Measurements from ENCODE around the gene TMEM272. TPM values are rescaled to one million over a fixed set of nuclear protein-coding genes. Genes with fewer than 3 reads are reported as not detected.

Gene TMEM272
- total and polyA plus RNA-seq, 2 of the 4 experiments (the other 2 are of a cell fraction) = not detected

GRCh38 chr13:51783428-51784094 lies 61.4 kb downstream of the TMEM272 start:
- Histone ChIP-seq H3K56ac (ENCODE audit: extremely low read depth, insufficient read depth, low read length) (no peak overlapping the region), H2BK20ac (ENCODE audit: low read depth, low read length) (no peak overlapping the region), H4K91ac (ENCODE audit: insufficient read depth, low read depth, low read length) (no peak overlapping the region), H2AFZ (replicated peaks; ENCODE audit: low read length, poor library complexity) (no peak overlapping the region), H3K4ac (ENCODE audit: low read depth, low read length) (no peak overlapping the region), H2AK5ac (ENCODE audit: low read depth, low read length) (no peak overlapping the region), H3K79me1 (ENCODE audit: low read depth in 1 of 2, low read length in 2 of 2) (no peaks in the 10 kb centered on the region), H2BK15ac (ENCODE audit: low read depth, low read length) (no peak overlapping the region), H3K27ac (ENCODE audit: insufficient read depth, low read length) (no peak overlapping the region), H3K9ac (ENCODE audit: low read depth, low read length) (no peak overlapping the region), H2BK5ac (ENCODE audit: low read depth, low read length, poor library complexity, severe bottlenecking) (no peak overlapping the region), H3K4me2 (ENCODE audit: low read depth, low read length) (no peak overlapping the region), H2AK9ac (replicated peaks; ENCODE audit: low read depth, low read length, poor library complexity) (no peak overlapping the region), H4K5ac (ENCODE audit: low read depth, low read length) (no peak overlapping the region), H3K9me3 (ENCODE audit: control insufficient read depth, insufficient read depth, low read length) (no peaks in the 10 kb centered on the region), H4K8ac (ENCODE audit: low read depth in 2 of 2, low read length in 2 of 2) (no peak overlapping the region), H4K20me1 (ENCODE audit: insufficient read depth, low read length) (no peaks in the 10 kb centered on the region), H3K4me3 (ENCODE audit: insufficient read depth, low read depth, low read length) (no peak overlapping the region), H3K18ac (ENCODE audit: low read depth, low read length) (no peak overlapping the region), H3K36me3 (ENCODE audit: control insufficient read depth, insufficient read depth, low read length) (no peaks in the 10 kb centered on the region; the same call in 1 of the 2 replicates), H3K14ac (replicated peaks; ENCODE audit: low read depth, low read length) (no peak overlapping the region), H2BK120ac (ENCODE audit: low read depth, low read length) (no peak overlapping the region), H3K23ac (ENCODE audit: low read depth, low read length) (no peak overlapping the region), H3K4me1 (ENCODE audit: control insufficient read depth, insufficient read depth, low read length) (peaks cover 14% of the 10 kb centered on the region), H3K9me1 (ENCODE audit: insufficient read depth, low read length) (peaks cover 13% of the 10 kb centered on the region), H3K27me3 (ENCODE audit: control insufficient read depth, insufficient read depth, low read length) (no peaks in the 10 kb centered on the region)
- in situ Hi-C loops (cut with MboI; ENCODE audit: low sequenced_read_pairs) = no loop called here
- DNase-seq = no peak
- TF ChIP-seq ELK1 (IDR thresholded peaks at IDR 0.05; ENCODE audit: borderline replicate concordance, low read depth, low read length) (no peak), MXI1 (IDR thresholded peaks at IDR 0.05; ENCODE audit: borderline replicate concordance, low read depth, low read length) (no peak), BHLHE40 (IDR thresholded peaks at IDR 0.05; ENCODE audit: low read depth, low read length) (no peak), NFE2L2 (IDR thresholded peaks at IDR 0.05; ENCODE audit: low read depth, low read length) (no peak), RFX5 (IDR thresholded peaks at IDR 0.05; ENCODE audit: low read depth, low read length) (no peak), USF2 (IDR thresholded peaks at IDR 0.05; ENCODE audit: low read depth, low read length) (no peak), MAZ (IDR thresholded peaks at IDR 0.05; ENCODE audit: borderline replicate concordance, low read depth, low read length) (no peak), RCOR1 (IDR thresholded peaks at IDR 0.05; ENCODE audit: insufficient replicate concordance, low read length) (no peak), CEBPB (IDR thresholded peaks at IDR 0.05; ENCODE audit: low read depth, low read length) (no peak), RAD21 (IDR thresholded peaks at IDR 0.05; ENCODE audit: low read length) (no peak), CHD1 (IDR thresholded peaks at IDR 0.05; ENCODE audit: low read depth, low read length) (no peak), POLR2A (IDR thresholded peaks at IDR 0.05; ENCODE audit: low read depth, low read length) (no peak), FOS (IDR thresholded peaks at IDR 0.05; ENCODE audit: low read depth, low read length) (no peak), MAFK (IDR thresholded peaks at IDR 0.05; ENCODE audit: low read depth, low read length) (no peak), CTCF (conservative IDR thresholded peaks at IDR 0.05; ENCODE audit: low read depth, low read length) (no peak), SMC3 (IDR thresholded peaks at IDR 0.05; ENCODE audit: low read depth, low read length) (no peak)
- POLR2A ChIA-PET (ENCODE audit: unreplicated experiment) = no interaction called here
- dilution Hi-C loops (cut with HindIII; ENCODE audit: low sequenced_read_pairs, unreplicated experiment) = no loop called here
- WGBS, 2 experiments (ENCODE audit: extremely low coverage in 2 of 2, insufficient read length in 1 of 2) = 23% methylated on average over 2 of the region's 9 CpGs; no CpG with 5 or more reads in 1 of the 2 experiments
- CTCF ChIA-PET = interaction anchor here (0.9 kb wide), 1 partner anchor 14 kb away, joined by 5 read pairs; no protein-coding TSS in a partner anchor
- intact Hi-C loops (cut with micrococcal nuclease) = loop anchor here (5.0 kb wide), 1 partner anchor 196 kb away; no protein-coding TSS in a partner anchor
- BruUV-seq (replicated peaks) = no TSS peak
- no peak for ATAC-seq (ENCODE audit: low read depth)
